SIG-M5 treated with dmso at 0.1 percent for 504 hours (cell line): ENCODE results near the gene SERPIND1.

Experiments
- DNase-seq: peaks from one replicate; lab custom pipeline; 2025; ENCODE audit not compliant: unreplicated experiment; lab: John Stamatoyannopoulos, UW

Gene SERPIND1

DNA sequence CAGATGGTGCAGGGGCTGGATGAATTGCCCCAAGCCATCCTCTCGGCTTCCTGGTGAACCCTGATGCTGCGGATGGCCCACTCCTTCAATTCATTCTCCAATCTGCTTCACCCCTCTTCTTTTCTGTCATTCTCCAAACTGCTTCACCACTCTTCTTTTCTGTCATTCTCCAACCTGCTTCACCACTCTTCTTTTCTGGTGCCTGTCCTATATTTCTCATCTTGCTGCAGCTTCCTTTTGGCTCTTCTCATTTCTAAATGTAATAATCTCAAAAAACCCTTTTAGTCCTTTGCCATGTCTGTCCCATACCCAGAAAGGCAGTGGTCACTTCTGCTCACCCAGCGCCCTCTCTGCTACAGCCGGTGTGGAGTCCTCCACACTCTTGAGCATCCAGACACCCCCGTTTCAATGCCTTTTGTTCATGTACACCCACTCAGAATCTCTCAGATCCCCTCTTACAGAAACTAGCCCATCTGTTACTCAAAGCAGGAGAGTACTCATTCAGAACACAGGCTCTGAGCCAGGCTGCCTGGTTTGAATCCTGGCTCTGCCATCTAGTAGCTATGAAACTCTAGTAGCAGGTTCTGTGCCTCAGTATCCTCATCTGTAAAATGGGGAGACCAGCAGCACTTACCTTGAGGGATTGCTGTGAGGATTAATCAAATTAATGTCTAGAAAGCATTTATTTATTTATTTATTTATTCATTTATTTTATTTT is 14.9 kb downstream of the SERPIND1 start:
- no peak for DNase-seq

DNA sequence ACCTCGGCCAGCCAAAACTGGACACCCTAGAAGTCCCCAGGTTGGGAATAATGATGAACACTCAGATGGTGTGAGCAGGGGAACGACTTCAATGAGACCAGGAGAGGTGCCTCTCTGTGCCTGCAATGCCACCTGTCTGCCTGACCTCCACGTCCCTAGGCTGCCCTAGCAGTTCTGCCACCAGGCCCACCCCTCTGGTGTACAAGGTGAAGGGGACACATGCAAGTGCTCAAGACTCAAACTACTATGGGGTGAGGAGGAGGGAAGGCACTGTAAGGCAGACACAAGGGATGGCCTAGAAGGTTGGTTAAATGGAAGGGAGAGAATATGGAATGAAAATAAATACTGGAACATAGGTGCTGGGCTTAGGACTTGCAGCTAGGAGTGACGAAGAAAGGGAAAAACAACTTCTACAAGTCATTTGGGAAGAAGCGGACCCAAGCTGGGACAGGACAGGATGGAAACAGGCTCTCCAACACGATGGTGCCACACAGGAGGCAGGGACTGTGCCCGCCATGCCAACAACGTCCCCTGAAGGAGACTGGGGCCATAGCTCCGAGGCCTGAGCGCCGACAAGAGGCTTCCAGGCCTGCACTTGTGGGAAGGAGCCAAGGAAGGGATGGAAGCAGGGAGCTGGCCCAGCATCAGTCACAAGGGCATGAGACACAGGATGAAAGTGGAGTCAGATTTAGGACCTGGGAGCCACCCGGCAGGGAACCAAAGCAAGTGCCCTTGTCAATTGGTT is 18.5 kb downstream of the SERPIND1 start:
- DNase-seq = no peak

DNA sequence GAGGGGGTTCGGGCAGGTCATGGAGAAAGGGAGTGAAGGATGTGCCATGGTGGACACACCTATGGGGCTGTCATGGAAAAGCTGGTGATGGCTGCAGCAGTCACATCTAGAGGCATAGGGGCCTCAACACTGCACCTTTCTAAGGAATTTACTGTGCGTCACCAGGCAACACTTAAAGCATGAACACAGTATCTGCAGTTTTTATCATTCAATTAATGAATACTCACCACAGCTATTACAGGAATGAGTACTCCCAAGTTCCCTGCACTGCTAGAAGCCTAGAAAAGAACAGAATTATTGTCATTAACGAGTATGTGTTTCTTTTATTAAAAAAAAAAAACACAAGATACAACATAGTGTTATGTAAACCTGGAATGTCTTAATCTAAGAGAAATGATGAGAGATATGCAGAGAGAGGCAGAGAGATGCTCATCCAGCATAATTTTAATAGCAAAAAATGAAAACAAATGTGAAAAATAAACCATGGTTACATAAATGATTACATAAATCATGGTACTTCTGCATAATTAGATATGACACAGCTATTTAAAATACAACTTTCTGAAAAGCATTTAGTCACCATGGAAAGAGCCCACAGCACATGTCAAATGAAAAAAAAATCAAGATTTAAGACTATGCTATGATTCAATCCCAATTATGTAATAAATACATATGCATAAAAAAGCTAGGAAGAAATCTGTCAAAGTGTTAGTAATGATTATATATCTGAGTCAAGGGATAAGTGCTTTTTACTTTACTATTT is 19.2 kb downstream of the SERPIND1 start:
- DNase-seq = no peak

DNA sequence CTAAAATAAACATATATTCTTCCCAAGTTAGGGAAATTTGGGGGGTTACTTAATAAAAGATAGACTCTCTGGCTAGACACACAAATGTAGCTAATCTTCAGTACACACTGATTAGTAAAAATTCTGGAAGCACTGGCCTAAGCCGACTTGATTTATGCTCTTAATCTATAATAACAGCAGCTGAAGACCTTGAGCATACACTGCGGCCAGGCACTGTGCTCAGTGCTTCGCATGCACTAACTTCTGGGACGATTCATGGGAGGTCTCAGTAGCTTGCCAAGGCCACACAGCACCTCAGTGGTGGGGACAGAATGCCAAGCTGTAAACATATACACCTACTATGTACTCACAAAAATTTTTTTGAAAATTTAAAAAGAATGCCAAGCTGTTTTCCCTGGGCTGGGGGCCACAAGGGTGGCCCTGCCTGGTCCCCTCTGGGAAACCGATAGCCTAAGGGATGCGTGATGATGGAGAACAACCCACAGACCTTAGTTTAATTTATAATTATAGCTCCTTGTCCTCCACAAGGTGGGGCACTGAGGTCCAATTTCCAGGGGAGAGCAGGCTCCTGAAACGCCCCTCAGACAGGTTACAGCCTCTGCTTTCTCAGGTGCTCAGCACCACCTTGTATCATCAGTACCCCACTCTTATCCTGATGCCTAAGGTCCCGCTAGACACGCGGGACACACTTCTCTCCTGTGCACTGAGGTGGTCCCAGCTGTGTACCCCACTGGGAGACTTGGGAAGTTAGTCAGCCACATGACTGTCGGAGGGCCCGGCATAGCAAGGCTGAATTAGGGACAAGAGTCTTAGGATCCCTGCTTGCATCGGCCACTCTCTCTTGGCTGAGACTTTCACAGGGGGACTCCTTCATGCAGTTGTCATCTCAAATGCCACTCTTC is 20.1 kb downstream of the SERPIND1 start:
- no peak for DNase-seq

DNA sequence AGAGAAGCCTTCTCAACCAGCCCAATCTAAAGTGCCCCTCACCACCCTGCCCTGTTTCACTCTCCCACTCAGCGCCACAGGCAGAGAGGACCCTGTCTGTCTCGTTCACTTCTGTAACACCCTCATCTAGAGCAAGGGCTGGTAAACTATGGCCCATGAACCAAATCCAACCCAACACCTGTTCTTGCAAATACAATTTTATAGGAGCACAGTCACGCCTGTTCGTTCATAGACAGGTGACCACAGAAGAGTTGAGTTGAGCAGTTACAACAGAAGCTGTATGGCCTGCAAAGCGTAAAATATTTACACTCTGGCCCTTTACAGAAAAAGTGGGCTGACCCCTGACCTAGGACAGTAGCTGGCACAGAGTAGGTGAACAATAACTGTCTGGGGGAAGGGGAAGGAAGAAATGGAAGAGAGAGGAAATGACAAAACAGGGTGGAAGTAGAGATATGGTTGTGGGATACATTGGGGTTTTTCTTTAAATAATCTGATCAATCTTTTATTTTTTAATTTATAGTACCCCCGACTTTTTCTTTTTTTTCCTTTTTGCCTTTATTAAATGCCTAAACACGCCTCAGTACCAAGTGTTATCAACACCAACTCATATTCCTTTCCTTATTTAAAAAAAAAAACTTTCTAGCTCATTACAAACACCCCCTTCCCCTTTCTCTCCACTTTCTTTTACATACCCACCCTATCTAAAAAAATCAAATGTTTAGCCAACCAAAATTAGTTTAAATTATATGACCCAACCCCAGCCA is 20.9 kb downstream of the SERPIND1 start:
- no peak for DNase-seq

DNA sequence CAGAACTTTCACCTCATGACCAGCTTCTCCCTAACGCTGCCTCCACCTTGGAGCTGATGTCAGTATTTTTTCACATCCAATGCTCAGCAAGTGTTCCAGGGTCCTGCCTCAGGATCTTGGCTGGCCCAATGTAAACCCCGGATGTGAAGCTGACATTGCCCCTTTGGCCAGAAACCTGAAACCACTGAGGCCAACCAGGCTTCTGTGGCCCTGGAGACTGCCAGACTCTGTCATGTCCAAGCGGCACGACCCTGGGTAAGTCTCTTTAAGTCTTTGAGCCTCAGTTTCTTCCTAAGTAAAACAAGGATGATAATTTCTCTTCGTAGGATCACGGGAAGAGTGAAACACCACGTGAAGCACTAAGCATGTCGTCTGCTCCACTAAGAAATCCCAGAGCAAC is 22.8 kb downstream of the SERPIND1 start:
- no peak for DNase-seq

DNA sequence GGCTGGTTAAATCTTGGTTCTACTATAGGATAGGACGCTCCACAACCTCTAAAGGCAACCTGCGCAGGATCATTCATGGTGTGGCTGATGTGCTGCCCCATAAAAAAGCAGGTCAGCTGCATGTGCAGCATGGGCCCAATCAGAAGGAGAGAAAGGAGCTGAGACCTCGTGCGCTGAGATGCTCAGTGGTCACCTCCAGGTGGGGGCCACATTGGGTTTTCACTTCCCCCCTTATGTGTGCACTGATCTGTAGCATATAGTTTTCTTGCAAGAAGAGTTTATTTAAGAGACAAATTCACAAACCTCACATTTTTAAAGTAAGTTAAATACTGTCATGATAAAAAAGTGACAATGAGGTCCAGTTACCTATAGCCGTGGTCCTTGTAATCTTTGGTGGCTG is 24.3 kb downstream of the SERPIND1 start:
- no peak for DNase-seq

DNA sequence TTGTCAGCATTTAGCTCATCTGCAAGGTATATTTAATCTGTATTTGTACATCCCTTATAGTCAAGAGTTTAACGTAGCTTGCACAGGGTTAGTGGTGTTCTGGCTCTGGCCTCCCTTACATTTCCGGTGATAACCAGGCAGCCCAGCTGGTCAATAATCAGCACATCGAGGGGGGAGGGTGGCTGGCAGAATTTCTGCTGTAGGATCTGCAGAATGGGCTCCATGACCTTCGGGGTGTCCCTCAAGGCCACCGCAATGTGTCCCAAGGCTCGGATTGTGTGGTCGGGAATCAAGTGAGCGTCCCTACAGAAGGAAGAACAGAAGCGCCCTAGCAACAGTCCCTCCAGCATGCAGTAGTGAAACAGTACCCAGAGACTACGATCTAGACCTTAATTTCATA is 25.1 kb downstream of the SERPIND1 start:
- DNase-seq = no peak

DNA sequence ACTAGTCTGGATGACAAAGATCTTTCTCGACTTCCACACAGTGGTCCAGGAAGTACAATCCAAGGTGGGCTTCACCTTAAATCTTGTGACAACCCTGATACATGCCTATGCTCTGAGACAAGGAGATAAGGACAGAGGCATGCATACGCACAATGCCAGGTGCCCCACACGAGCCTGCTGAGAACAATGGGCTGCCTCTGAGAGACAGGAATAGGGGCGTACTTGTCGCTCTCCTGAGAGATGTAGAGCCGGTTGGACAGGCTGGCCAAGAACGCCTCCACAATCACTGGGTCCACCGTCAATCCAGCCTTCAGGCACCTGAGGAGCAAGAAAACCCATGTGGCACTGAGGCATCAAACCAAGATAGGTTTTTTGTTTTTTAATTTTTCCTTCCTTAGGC is 25.5 kb downstream of the SERPIND1 start:
- DNase-seq = peak; percentile 27

DNA sequence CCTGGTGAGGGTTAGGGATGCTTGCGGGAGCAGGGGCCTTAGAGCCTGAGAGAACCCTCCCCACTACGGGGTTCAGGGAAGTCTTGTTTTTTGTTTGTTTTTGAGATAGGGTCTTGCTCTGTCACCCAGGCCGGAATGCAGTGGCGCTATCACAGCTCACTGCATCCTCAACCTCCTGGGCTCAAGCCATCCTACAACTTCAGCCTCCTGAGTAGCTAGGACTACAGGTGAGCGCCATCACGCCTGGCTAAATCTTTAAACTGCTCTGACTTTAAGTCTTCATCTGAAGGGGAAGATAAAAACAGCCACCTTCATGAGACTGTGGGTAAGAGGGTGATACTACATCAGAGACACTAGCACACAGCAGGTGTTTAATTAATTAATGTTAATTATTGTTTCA is 28.5 kb downstream of the SERPIND1 start:
- DNase-seq = no peak

DNA sequence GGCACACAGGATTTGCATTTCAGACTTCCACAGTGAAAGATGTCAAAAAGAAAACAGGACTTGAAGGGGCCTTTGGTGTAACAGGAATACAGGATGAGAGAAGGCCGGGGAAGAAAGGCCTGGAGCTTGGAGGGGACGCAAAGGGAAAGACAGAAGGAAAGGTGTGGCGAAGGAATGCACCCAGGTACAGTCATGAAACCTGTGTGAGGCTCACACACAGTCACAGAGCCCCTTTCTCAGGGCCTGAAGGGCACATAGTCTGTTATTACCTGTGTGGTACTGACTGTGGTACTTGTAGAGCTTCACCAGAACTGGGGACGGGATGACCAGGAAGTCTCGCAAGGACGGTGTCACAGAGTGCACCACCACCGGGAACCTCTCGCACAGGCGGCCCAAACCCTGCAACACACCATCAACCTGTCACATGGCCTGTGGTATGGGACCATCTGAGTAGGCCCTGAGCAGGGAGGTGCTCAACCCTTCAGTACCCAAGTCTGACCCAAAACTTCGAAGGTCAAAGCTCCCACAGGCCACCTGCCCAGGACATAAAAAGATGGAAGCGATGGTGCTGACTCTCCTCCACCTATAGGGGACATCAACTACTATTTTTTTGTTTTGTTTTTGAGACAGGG is 29.1 kb downstream of the SERPIND1 start:
- DNase-seq = no peak

DNA sequence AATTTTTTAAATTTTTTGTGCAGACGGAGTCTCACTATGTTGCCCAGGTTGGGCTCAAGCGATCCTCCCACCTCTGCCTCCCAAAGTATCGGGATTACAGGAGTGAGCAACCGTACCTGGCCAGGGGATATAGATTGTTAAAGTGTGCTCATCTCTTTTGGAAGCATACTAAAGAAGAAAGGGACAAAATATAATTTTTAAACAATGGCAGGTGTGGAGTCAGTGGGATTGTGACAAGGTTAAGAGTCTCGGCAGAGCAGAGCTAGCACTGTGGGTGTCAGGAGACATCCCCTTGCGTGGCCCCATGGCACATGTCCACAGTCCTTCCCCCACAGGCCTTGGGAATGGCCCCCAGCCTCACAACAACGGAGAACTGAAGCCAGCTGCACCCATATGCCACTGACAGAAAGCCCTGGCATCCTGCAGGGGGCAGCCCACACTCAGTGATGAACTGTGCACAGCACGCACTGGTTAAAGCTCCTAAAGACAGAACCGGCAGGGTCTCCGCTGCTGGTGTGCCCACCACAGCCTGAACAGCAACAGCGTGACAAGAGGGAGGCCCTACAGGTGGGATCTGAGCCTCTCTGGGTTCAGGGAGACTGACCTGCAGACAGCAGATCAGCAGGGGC is 29.9 kb downstream of the SERPIND1 start:
- DNase-seq = no peak

DNA sequence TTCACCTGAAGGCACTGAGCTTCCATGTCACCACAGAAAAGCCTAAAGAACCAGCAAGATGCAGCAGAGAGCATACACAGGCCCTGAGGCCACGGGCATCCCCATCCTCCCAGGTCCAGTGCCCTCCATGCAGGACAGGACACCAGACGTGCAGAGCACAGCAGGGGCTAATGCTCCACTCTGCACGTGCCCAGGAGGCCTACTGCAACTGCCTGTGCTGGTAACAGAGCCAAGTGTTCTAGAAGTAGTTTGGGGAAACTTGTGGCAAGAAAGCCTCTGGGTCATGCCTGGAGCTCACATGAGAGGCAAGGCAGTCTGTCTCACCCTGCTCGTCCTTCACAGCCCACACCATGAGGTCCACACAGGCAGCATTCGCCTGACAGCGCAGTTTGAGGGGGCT is 30.7 kb downstream of the SERPIND1 start:
- no peak for DNase-seq

DNA sequence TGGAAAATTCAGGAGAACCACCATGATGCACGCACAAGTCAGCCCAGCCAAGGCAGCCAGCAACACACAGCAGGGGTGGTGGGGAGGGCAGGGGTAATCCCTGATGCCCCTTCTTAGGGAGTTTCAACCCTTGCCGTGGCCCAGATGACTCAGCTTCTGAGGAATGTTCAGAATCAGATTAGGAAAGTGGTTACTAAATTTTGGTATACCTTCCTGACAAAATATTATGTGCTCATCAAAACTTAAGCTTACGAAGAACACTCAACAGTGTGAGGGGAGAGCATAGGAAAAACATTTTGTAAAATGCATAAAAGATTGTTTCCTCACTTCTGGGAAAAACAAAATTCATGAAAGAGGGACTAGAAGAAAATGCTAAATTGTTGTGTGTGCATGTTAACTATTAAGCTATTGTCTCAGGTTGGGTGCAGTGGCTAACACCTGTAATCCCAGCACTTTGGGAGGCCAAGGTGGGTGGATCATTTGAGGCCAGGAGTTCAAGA is 32.1 kb downstream of the SERPIND1 start:
- DNase-seq = no peak

DNA sequence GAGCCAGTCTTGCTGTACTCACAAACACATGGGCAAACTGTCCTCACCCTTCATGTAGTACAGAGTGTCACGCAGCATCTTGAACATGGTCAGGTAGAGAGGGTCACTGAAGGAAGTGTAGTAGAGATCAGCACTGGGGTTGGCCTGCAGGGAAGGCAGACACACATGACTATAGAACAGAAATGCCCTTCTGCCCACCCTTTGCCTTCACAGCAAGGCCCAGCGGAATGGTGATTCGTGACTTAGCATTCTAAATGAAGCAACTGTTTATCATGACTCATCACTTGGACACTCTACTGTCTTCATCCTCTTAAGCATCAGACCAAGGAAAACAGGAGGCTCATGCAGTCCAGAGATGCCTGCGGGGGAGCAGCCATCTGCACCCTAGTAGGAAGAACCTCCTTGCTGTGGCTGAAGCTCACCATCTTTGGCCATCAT is 33.4 kb downstream of the SERPIND1 start:
- no peak for DNase-seq

DNA sequence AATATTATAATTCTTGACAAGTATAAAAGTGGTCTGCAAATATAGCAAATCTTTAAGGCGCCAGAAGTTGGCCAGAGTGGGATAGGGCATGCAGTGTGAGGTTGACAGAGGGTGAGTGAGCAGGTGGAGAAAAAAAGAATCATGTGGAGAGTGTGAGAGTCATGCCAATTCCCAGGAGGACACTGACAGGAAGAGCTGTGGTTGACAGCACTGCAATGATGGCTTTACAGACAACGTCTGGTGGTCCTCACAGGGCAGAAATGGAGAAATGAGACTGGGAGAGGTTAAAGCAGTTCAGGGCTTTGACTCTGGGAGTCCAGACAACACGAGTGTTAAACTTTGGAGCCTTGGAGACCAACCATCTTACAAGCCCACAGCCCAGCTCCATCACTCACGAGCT is 34.9 kb downstream of the SERPIND1 start:
- no peak for DNase-seq

DNA sequence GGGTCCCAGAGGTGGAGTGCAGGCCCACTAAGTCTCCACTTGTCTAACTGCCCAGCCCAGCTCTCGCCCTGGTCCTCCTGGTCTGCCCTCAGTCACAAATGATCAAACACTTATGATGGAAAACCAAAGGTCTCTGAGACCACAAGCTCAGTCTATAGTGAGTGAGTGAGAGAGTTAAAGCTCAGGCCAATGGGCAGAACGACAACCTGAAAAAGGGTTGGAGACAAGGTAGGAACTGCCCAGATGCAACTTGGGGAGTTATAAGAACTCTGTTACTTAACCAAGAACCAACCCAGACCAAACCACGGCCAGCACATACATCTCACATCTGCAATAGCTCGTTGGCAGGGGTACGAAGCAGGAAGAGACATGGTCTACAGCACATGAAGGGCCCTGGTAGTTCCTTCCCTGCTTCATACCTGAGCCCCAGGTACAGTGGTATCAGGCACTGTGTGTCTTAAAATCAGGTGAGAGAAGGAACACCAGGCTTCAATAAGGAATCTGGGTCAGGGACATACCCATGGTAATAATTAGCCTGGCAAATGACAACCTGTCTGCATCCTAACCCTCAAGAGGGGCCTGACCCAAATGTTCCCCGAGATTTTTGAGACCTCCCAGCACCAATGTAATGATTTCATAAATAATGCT is 35.7 kb downstream of the SERPIND1 start:
- DNase-seq = no peak

DNA sequence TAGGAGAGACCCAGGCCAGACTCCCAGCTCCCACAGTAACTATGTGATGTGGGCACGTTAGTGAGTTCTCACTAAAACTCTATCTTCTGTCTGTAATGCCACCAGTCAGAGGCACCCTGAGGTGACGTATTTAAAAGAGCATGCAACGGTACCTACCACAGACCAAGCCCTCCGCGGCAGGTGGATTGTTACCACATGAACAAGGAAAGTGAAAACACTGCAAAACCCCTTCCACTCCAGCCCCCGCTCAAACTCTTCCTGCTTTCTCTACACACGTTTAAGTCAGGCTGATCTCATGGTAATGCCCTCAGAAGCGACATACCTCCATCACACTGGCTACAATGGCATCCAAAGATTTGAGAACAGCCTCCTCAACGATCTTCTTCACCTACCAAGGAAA is 36.7 kb downstream of the SERPIND1 start:
- no peak for DNase-seq

DNA sequence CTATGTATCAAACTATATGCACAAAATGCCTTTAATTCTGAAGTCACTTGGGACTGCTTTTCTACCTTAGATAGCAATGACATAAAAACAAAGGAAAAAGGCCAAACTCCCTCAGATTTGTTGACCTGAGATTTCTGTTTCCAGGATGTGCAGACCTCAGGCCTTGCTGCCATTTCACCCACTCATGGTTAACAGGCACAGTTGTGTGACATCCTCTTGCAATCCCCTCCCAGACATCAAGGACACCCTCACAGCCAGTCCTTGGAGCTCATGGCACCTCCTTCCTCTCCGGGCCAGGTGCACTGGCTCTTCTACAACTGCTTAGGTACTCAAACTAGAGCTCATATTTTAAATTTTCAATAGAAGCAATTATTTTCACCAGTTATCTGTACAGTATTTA is 37.3 kb downstream of the SERPIND1 start:
- no peak for DNase-seq
